ENCODE measurements around the gene OR14A2. TPM values are rescaled to one million over a fixed set of nuclear protein-coding genes. Genes with fewer than 3 reads are reported as not detected.

Gene OR14A2
- not detected in 5 replicates for total RNA-seq (2022; extraction: Qiagen RNA extraction; ENCODE audit: low read depth)

GRCh38 chr1:247748041-247748440 is at the start of gene OR14A2:
TSS of gene OR14A2 (minus strand) at chr1:247748141.

DNA sequence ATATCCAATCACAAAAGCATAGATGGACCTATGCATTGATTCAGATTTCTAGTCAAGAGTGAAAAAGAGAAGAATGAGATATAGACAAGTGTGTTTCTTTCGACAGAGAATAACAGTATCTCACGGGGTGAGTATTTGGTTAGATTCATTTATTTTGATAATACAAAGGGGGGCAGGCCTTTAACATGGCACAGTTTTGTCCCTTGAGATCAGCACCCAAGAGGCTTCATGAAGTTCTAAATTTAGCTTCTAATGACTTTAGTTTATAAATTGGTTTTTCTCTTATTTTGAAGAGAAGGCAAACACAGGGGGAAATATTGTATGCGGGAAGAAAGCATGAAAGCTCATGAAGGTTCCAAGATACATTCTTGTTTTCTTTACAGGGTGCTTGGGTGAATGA is 12.5 kb upstream of the OR14A2 start, which contains the start of gene OR1C1:
Gene OR1C1, minus strand, starts transcription at position 101 of the 400 bp plus-strand sequence. CDS start 2,150 bp downstream, outside the sequence.

DNA sequence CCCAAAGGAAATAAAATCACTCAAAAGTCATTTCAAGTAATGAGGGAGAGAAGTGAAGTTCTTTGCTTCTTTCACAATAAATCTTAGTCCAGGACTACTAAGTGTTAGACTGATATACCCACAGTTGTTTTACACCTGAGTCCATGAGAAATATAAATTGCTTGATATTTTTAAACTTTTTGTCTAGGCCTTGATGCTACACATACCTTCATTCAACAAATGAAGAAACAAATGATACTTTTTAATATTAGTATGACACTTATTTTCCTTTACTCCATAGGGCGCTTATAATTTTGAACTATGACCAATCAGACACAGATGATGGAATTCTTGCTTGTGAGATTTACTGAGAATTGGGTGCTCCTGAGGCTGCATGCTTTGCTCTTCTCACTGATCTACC is 9.6 kb downstream of the OR14A2 start, which contains the start of gene OR14K1:
Gene OR14K1, plus strand, starts transcription at position 301 of the 400 bp plus-strand sequence. Its CDS starts 0 bp downstream, at position 301.

GRCh38 chr1:247716546-247716945 is 31.4 kb downstream of the OR14A2 start, which contains the start of gene OR6F1:
TSS of gene OR6F1 (minus strand) at chr1:247716646. CDS start at chr1:247712755, 3,891 bp downstream.

GRCh38 chr1:247679639-247680038 is 68.3 kb downstream of the OR14A2 start, which contains the start of gene OR13G1:
TSS of gene OR13G1 (minus strand) at chr1:247679739. CDS start at chr1:247673041, 6,698 bp downstream.

Other genes with a start within 250 kb of the OR14A2 start
- not detected in 5 replicates for gene OR2C3, start 211.7 kb downstream of the OR14A2 start, total RNA-seq (2022; extraction: Qiagen RNA extraction; ENCODE audit: low read depth)
- not detected in 5 replicates for gene GCSAML, start 199.0 kb downstream of the OR14A2 start, total RNA-seq (2022; extraction: Qiagen RNA extraction; ENCODE audit: low read depth)
- not detected in 5 replicates for gene OR2G2, start 159.8 kb downstream of the OR14A2 start, total RNA-seq (2022; extraction: Qiagen RNA extraction; ENCODE audit: low read depth)
- gene OR2G3, start 142.6 kb downstream of the OR14A2 start, total RNA-seq (2022; extraction: Qiagen RNA extraction; ENCODE audit: low read depth) = not detected in 5 replicates
- not detected in 5 replicates for gene OR13G1, start 68.4 kb downstream of the OR14A2 start, total RNA-seq (2022; extraction: Qiagen RNA extraction; ENCODE audit: low read depth)
- not detected in 5 replicates for gene OR6F1, start 31.5 kb downstream of the OR14A2 start, total RNA-seq (2022; extraction: Qiagen RNA extraction; ENCODE audit: low read depth)
- gene OR14K1, start 9.5 kb downstream of the OR14A2 start, total RNA-seq (2022; extraction: Qiagen RNA extraction; ENCODE audit: low read depth) = not detected in 5 replicates
- gene OR1C1, start 12.4 kb upstream of the OR14A2 start, total RNA-seq (2022; extraction: Qiagen RNA extraction; ENCODE audit: low read depth) = not detected in 5 replicates
- gene OR14A16, start 76.0 kb upstream of the OR14A2 start, total RNA-seq (2022; extraction: Qiagen RNA extraction; ENCODE audit: low read depth) = not detected in 5 replicates
- not detected in 5 replicates for gene OR11L1, start 93.8 kb upstream of the OR14A2 start, total RNA-seq (2022; extraction: Qiagen RNA extraction; ENCODE audit: low read depth)
- not detected in 5 replicates for gene TRIM58, start 109.0 kb upstream of the OR14A2 start, total RNA-seq (2022; extraction: Qiagen RNA extraction; ENCODE audit: low read depth)
- gene OR2W3, start 147.4 kb upstream of the OR14A2 start, total RNA-seq (2022; extraction: Qiagen RNA extraction; ENCODE audit: low read depth) = not detected in 5 replicates
- not detected in 5 replicates for gene OR2T8, start 172.1 kb upstream of the OR14A2 start, total RNA-seq (2022; extraction: Qiagen RNA extraction; ENCODE audit: low read depth)
- gene OR2AJ1, start 176.7 kb upstream of the OR14A2 start, total RNA-seq (2022; extraction: Qiagen RNA extraction; ENCODE audit: low read depth) = not detected in 5 replicates
- gene OR2L8, start 200.7 kb upstream of the OR14A2 start, total RNA-seq (2022; extraction: Qiagen RNA extraction; ENCODE audit: low read depth) = not detected in 5 replicates
- gene OR2AK2, start 217.1 kb upstream of the OR14A2 start, total RNA-seq (2022; extraction: Qiagen RNA extraction; ENCODE audit: low read depth) = not detected in 5 replicates

Measured in A549 treated with GW870086 at 1 μM for 4 hours (cell line).